K562 (cell line): Measurements from ENCODE around the gene FAM107B. TPM values are rescaled to one million over a fixed set of nuclear protein-coding genes. Genes with fewer than 3 reads are reported as not detected.

ENCODE experiments used
- ATAC-seq: fragments of 200-7000 bp; cut with Tn5 transposase; 3 replicates; pipeline ENCODE4 v1.9.1; 2020; ENCODE audit warnings: moderate library complexity
- BruUV-seq: library from RNA; stranded (reverse); fragments of 400-500 nt; replicated peaks from 2 replicates; lab custom pipeline; 2021; lab: Mats Ljungman, UMichigan
- CTCF ChIA-PET: fragments of 300-600 bp; formaldehyde crosslinking; extraction: SDS; loops from one replicate; lab custom pipeline; 2021; ENCODE audit warnings: low intra/inter-chr PET ratio; lab: Yijun Ruan, JAX
- POLR2A ChIA-PET: fragments of 300-600, 350-650 bp; sonication (Branson Sonifier 250); formaldehyde crosslinking; extraction: SDS; loops from one replicate; lab custom pipeline; 2021; ENCODE audit warnings: antibody characterized with exemption, inconsistent platforms; lab: Yijun Ruan, JAX
- DNase-seq, 4 experiments: peaks; one replicate each; pipeline versions ENCODE4 v3.0.0 to v3.0.0-alpha.2; 2011 to 2018; ENCODE audit warnings: low spot score in 3 of 4, mixed read lengths in 3 of 4; ENCODE audit errors: extremely low read depth in 1 of 4
- FAIRE-seq: peaks from 2 replicates; lab custom pipeline; 2011; peaks lifted over from hg19 to GRCh38; lab: Jason Lieb, UNC
- H2AFZ ChIP-seq: 2 replicates; pipeline ENCODE4 v1.6.0; 2011; ENCODE audit warnings: low read depth, low read length, control low read depth, inconsistent platforms
- H3K27ac ChIP-seq: fragments of 200-600 bp; 3 replicates; pipeline ENCODE4 v1.8.0; 2011; ENCODE audit warnings: low read depth, mild to moderate bottlenecking, control low read depth, inconsistent platforms, low read length, moderate library complexity, mixed read lengths; ENCODE audit errors: extremely low read depth
- H3K27me3 ChIP-seq, 2 experiments: fragments of 300-600 bp in 1 of 2; 2 replicates in 1 of 2; 3 replicates in 1 of 2; pipeline versions ENCODE4 v1.6.0 to v1.8.0; 2011; ENCODE audit warnings: inconsistent platforms in 2 of 2, low read length in 2 of 2, mild to moderate bottlenecking in 1 of 2, mixed read lengths in 1 of 2, moderate library complexity in 1 of 2; ENCODE audit not compliant: control insufficient read depth in 2 of 2, insufficient read depth in 2 of 2
- H3K36me3 ChIP-seq: fragments of 300-600 bp; 3 replicates; pipeline ENCODE4 v1.8.0; 2011; ENCODE audit warnings: mild to moderate bottlenecking, low read length, inconsistent platforms; ENCODE audit not compliant: control insufficient read depth, insufficient read depth
- H3K4me1 ChIP-seq, 2 experiments: fragments of 200-600 bp in 1 of 2; replicated peaks in 1 of 2; 2 replicates in 1 of 2; 3 replicates in 1 of 2; pipeline versions ENCODE4 v1.5.1 to v1.8.0; 2011; ENCODE audit warnings: inconsistent platforms in 2 of 2, low read length in 2 of 2, mild to moderate bottlenecking in 1 of 2, mixed read lengths in 1 of 2, moderate library complexity in 1 of 2; ENCODE audit not compliant: control insufficient read depth in 2 of 2, insufficient read depth in 2 of 2
- H3K4me2 ChIP-seq: 2 replicates; pipeline ENCODE4 v1.6.1; 2011; ENCODE audit warnings: low read length, control low read depth, inconsistent platforms, mixed read lengths; ENCODE audit not compliant: insufficient read depth
- H3K4me3 ChIP-seq: fragments of 200-600 bp; sonication (generic), shearing (Covaris generic); 2 replicates; pipeline ENCODE4 v1.5.1; 2016; ENCODE audit warnings: control low read depth, inconsistent platforms
- H3K79me2 ChIP-seq: fragments of 200-600 bp; 3 replicates; pipeline ENCODE4 v1.8.0; 2011; ENCODE audit warnings: low read length, inconsistent platforms; ENCODE audit not compliant: control insufficient read depth, insufficient read depth
- H3K9ac ChIP-seq, 2 experiments: 2 replicates each; pipeline versions ENCODE4 v1.6.0 to v1.6.1; 2011; ENCODE audit warnings: low read depth in 2 of 2, low read length in 2 of 2, control low read depth in 1 of 2, inconsistent platforms in 1 of 2, mild to moderate bottlenecking in 1 of 2, mixed read lengths in 1 of 2; ENCODE audit not compliant: insufficient read depth in 1 of 2
- H3K9me1 ChIP-seq: one replicate; pipeline ENCODE4 v1.6.0; 2011; ENCODE audit warnings: inconsistent platforms, mild to moderate bottlenecking, low read length, moderate library complexity; ENCODE audit not compliant: control insufficient read depth, insufficient read depth
- H3K9me3 ChIP-seq: replicated peaks from 2 replicates; pipeline ENCODE4 v1.5.1; 2011; ENCODE audit warnings: low read depth, low read length, inconsistent platforms; ENCODE audit not compliant: control insufficient read depth, insufficient read depth
- H4K20me1 ChIP-seq: replicated peaks from 2 replicates; pipeline ENCODE4 v1.6.1; 2011; ENCODE audit warnings: low read length, inconsistent platforms, mixed read lengths; ENCODE audit not compliant: control insufficient read depth, insufficient read depth
- ATF3 ChIP-seq, 2 experiments: fragments of 450-650 bp in 1 of 2; sonication (generic) in 1 of 2; formaldehyde crosslinking in 1 of 2; IDR thresholded peaks in 1 of 2; conservative IDR thresholded peaks in 1 of 2; 2 replicates each; pipeline versions ENCODE4 v1.6.1 to v1.8.1; 2016 to 2023; ENCODE audit warnings: mild to moderate bottlenecking in 2 of 2, moderate library complexity in 2 of 2, inconsistent platforms in 1 of 2, missing genetic modification reagents in 1 of 2
- CBFA2T2 ChIP-seq: fragments of 450-650 bp; conservative IDR thresholded peaks from 2 replicates; pipeline ENCODE4 v1.6.1; 2017; ENCODE audit warnings: mild to moderate bottlenecking
- CBFA2T3 ChIP-seq: fragments of 450-650 bp; IDR thresholded peaks from 2 replicates; pipeline ENCODE4 v1.6.1; 2017
- CEBPG ChIP-seq, 3 experiments: fragments of 200-800 bp in 1 of 3; sonication (Bioruptor generic) in 1 of 3; sonication (generic) in 1 of 3; formaldehyde crosslinking in 1 of 3; IDR thresholded peaks in 2 of 3; conservative IDR thresholded peaks in 1 of 3; 2 replicates each; pipeline versions ENCODE4 v1.6.1 to v1.8.0; 2016 to 2022; ENCODE audit warnings: missing compliant biosample characterization in 2 of 3, missing genetic modification characterization in 2 of 3, mild to moderate bottlenecking in 1 of 3, missing genetic modification reagents in 1 of 3
- DACH1 ChIP-seq: fragments of 450-650 bp; IDR thresholded peaks from 2 replicates; pipeline ENCODE4 v1.6.1; 2018; ENCODE audit not compliant: partially characterized antibody
- FOS ChIP-seq: IDR thresholded peaks from 3 replicates; pipeline ENCODE4 v1.6.1; 2011; ENCODE audit not compliant: insufficient read length; ENCODE audit errors: extremely low read depth
- FOSL1 ChIP-seq: fragments of 200-800 bp; sonication (Bioruptor generic); conservative IDR thresholded peaks from 2 replicates; pipeline ENCODE4 v1.6.1; 2016; ENCODE audit warnings: missing genetic modification characterization, missing compliant biosample characterization
- JUND ChIP-seq, 2 experiments: IDR thresholded peaks; 2 replicates in 1 of 2; 3 replicates in 1 of 2; pipeline ENCODE4 v1.6.1; 2011; ENCODE audit warnings: borderline replicate concordance in 2 of 2, low read depth in 2 of 2, low read length in 2 of 2, improper control_type of control experiment in 1 of 2, missing biosample characterization in 1 of 2, missing genetic modification characterization in 1 of 2, missing genetic modification reagents in 1 of 2
- KAT2B ChIP-seq: IDR thresholded peaks from one replicate; pipeline ENCODE4 v1.6.1; 2012; ENCODE audit warnings: low read depth, mild to moderate bottlenecking, control low read depth, inconsistent platforms, low read length, moderate library complexity
- TAF9B ChIP-seq: fragments of 450-650 bp; IDR thresholded peaks from 2 replicates; pipeline ENCODE4 v1.6.1; 2018; ENCODE audit warnings: mild to moderate bottlenecking; ENCODE audit not compliant: partially characterized antibody
- TFAP4 ChIP-seq: sonication (generic); formaldehyde crosslinking; IDR thresholded peaks from 2 replicates; pipeline ENCODE4 v1.8.0; 2022; ENCODE audit warnings: missing genetic modification reagents, mild to moderate bottlenecking, moderate library complexity, borderline replicate concordance
- TRIM24 ChIP-seq, 2 experiments: fragments of 450-650 bp; IDR thresholded peaks; 2 replicates each; pipeline ENCODE4 v1.6.1; 2016
- ZNF217 ChIP-seq: sonication (generic); formaldehyde crosslinking; IDR thresholded peaks from 2 replicates; pipeline ENCODE4 v1.8.0; 2022; ENCODE audit warnings: mild to moderate bottlenecking, missing genetic modification reagents
- ZNF408 ChIP-seq: fragments of 250-450 bp; sonication (Bioruptor Pico); IDR thresholded peaks from 2 replicates; pipeline ENCODE4 v1.4.0; 2020; ENCODE audit warnings: low read depth, mild to moderate bottlenecking, moderate library complexity
- ZNF764 ChIP-seq: fragments of 250-450 bp; sonication (Bioruptor Pico); IDR thresholded peaks from 2 replicates; pipeline ENCODE4 v1.4.0; 2020; ENCODE audit warnings: low read depth, mild to moderate bottlenecking, moderate library complexity
- WGBS: fragments of 100-300 bp; shearing (Covaris generic); methylation state at CpG from one replicate; pipeline ENCODE4 v1.1.6; 2016; ENCODE audit warnings: low coverage, mixed read lengths; ENCODE audit not compliant: insufficient coverage; ENCODE audit errors: missing lambda C conversion rate; 5-methylcytosine and 5-hydroxymethylcytosine counted together
- in situ Hi-C: fragments of 300-500 bp; cut with MboI; formaldehyde crosslinking; loops from 4 replicates; pipeline ENCODE4 v1.15.0; 2018; ENCODE audit warnings: inconsistent platforms, mixed read lengths
- intact Hi-C: fragments of 100-400 bp; cut with micrococcal nuclease; formaldehyde crosslinking; loops from 2 replicates; pipeline ENCODE4 v1.14.2; 2022
- polyA plus RNA-seq, 8 experiments: library from polyadenylated mRNA; depleted of rRNA in 4 of 8; stranded (reverse) in 5 of 8; unstranded in 3 of 8; fragments of >200 nt; fragmentation: Nextera tagmentation in 2 of 8; fragmentation: Illumina TruSeq in 1 of 8; extraction: Ambion mirVana in 2 of 8; extraction: Trizol in 1 of 8; gene quantifications; 2 replicates each; pipeline versions ENCODE4 v1.2.1 to v1.2.3, GENCODE V29; 2011 to 2014; ENCODE audit warnings: inconsistent platforms in 1 of 8, missing spikeins in 1 of 8
- total RNA-seq, 7 experiments: library from RNA; depleted of rRNA in 6 of 7; stranded (reverse); fragments of >200 nt in 6 of 7; fragmentation: Illumina TruSeq in 2 of 7; extraction: Trizol in 2 of 7; gene quantifications; 2 replicates each; pipeline versions ENCODE4 v1.2.1 to v1.2.3, GENCODE V29; 2011 to 2021; ENCODE audit warnings: low replicate concordance in 1 of 7

Gene FAM107B
- total and polyA plus RNA-seq, 9 of the 15 experiments (the other 6 are each of a cell fraction or from before 2014, with no cell fraction given) = 0.40 to 2.8 (median 1.4) TPM

GRCh38 chr10:14474656-14475055 lies 300.0 kb downstream of the FAM107B start:
- H3K9me1 ChIP-seq = no peaks in the 10 kb centered on the region

More at GRCh38 chr10:14474656-14475055, 300.0 kb downstream of the FAM107B start:
- no peak for DNase-seq
- ATAC-seq = no peak
- intact Hi-C loops (no loop called here), in situ Hi-C loops (loop anchor here (10.0 kb wide), 1 partner anchor 290 kb away; no protein-coding TSS in a partner anchor)
- no peak overlapping the region for H2AFZ ChIP-seq
- H3K79me2 ChIP-seq = no peaks in the 10 kb centered on the region
- no peak for TF ChIP-seq KAT2B
- peak; percentile 40 for TF ChIP-seq DACH1
- peak; percentile 78 for TF ChIP-seq TAF9B
- peak; percentile 55; the same call in 1 of the 2 replicates for TF ChIP-seq TFAP4 (CRISPR knock-in tag)
- TF ChIP-seq FOSL1 (tag) = peak; percentile 36; the same call in 1 of the 2 replicates
- peak; percentile 55 for TF ChIP-seq JUND (IDR thresholded peaks at IDR 0.05; ENCODE audit: borderline replicate concordance, low read depth, low read length)
- TF ChIP-seq JUND (tag; IDR thresholded peaks at IDR 0.05; ENCODE audit: borderline replicate concordance, low read depth, low read length) = no peak; the same call in 2 of the 3 replicates
- TF ChIP-seq CBFA2T2 = peak; percentile 83
- TF ChIP-seq ZNF764 (CRISPR knock-in tag) = no peak
- TF ChIP-seq FOS = no peak
- peak; percentile 60; the same call in 1 of the 2 replicates for TF ChIP-seq ATF3 (IDR thresholded peaks at IDR 0.05)
- TF ChIP-seq ATF3 (CRISPR knock-in tag; conservative IDR thresholded peaks at IDR 0.05) = no peak
- TF ChIP-seq CBFA2T3 = peak; percentile 77
- TF ChIP-seq ZNF217 (CRISPR knock-in tag) = no peak
- TF ChIP-seq CEBPG (CRISPR knock-in tag; IDR thresholded peaks at IDR 0.05) = no peak
- TF ChIP-seq CEBPG (tag; conservative IDR thresholded peaks at IDR 0.05 in 1 of 2, IDR thresholded peaks at IDR 0.05 in 1 of 2) = no peak
- peak; percentile 9 to 51; a peak in 1 of 4 replicates for TF ChIP-seq TRIM24 (IDR thresholded peaks at IDR 0.05)
- TF ChIP-seq ZNF408 = no peak
- no peak overlapping the region for H3K4me3 ChIP-seq
- H3K27me3 ChIP-seq = peaks cover 11 to 50% of the 10 kb centered on the region in 2 experiments
- H3K4me2 ChIP-seq = no peak overlapping the region
- no peak overlapping the region for H3K9ac ChIP-seq
- H3K9me3 ChIP-seq = no peaks in the 10 kb centered on the region
- H4K20me1 ChIP-seq = no peaks in the 10 kb centered on the region
- H3K4me1 ChIP-seq = no peaks in the 10 kb centered on the region
- BruUV-seq = no TSS peak
- 0% methylated on average over 3 of the region's 3 CpGs for WGBS
- H3K36me3 ChIP-seq = no peaks in the 10 kb centered on the region
- FAIRE-seq = no peak
- no peak overlapping the region for H3K27ac ChIP-seq
- ChIA-PET POLR2A (interaction anchor here (0.6 kb wide), 1 partner anchor 926 kb away, joined by 4 read pairs; no protein-coding TSS in a partner anchor), CTCF (no interaction called here)
